Panc1 (cell line): ENCODE measurements around the gene NFATC4. TPM values are rescaled to one million over a fixed set of nuclear protein-coding genes. Genes with fewer than 3 reads are reported as not detected.

Experiments used
- ATAC-seq: fragments of 200-7000 bp; cut with Tn5 transposase; 2 replicates; pipeline ENCODE4 v1.9.1; 2020; ENCODE audit warnings: mild to moderate bottlenecking, moderate library complexity
- BruUV-seq: library from RNA; stranded (reverse); fragments of 400-500 nt; replicated peaks from 2 replicates; lab custom pipeline; 2021; lab: Mats Ljungman, UMichigan
- CTCF ChIA-PET: fragments of 300-600 bp; sonication (Branson Sonifier 250); formaldehyde crosslinking; loops from one replicate; lab custom pipeline; 2022; ENCODE audit warnings: antibody characterized with exemption; lab: Charles Lee
- POLR2A ChIA-PET: fragments of 300-600 bp; sonication (Branson Sonifier 250); formaldehyde crosslinking; loops from one replicate; lab custom pipeline; 2022; ENCODE audit warnings: antibody characterized with exemption; lab: Charles Lee
- DNase-seq: peaks from one replicate; pipeline ENCODE4 v3.0.0-alpha.2; 2010; ENCODE audit warnings: low read depth, low spot score
- H3K27ac ChIP-seq: 2 replicates; pipeline ENCODE4 v1.5.1; 2011; ENCODE audit warnings: mild to moderate bottlenecking, low read length, inconsistent platforms
- H3K27me3 ChIP-seq: fragments of 200-500 bp; sonication (Bioruptor generic); 2 replicates; pipeline ENCODE4 v1.6.0; 2014; ENCODE audit warnings: low read length, inconsistent platforms; ENCODE audit not compliant: control insufficient read depth, insufficient read depth
- H3K36me3 ChIP-seq: fragments of 200-500 bp; sonication (Bioruptor generic); 2 replicates; pipeline ENCODE4 v1.5.1; 2014; ENCODE audit warnings: inconsistent platforms, mild to moderate bottlenecking, low read length, moderate library complexity; ENCODE audit not compliant: control insufficient read depth, insufficient read depth
- H3K4me1 ChIP-seq: 2 replicates; pipeline ENCODE4 v1.5.1; 2011; ENCODE audit warnings: inconsistent platforms, mild to moderate bottlenecking, low read length, moderate library complexity; ENCODE audit not compliant: control insufficient read depth, insufficient read depth
- H3K4me3 ChIP-seq, 2 experiments: 2 replicates each; pipeline ENCODE4 v1.5.1; 2011 to 2012; ENCODE audit warnings: low read depth in 2 of 2, low read length in 2 of 2, mild to moderate bottlenecking in 2 of 2, inconsistent platforms in 1 of 2, moderate library complexity in 1 of 2
- H3K9me3 ChIP-seq: fragments of 200-500 bp; sonication (Bioruptor generic); 2 replicates; pipeline ENCODE4 v1.5.1; 2014; ENCODE audit warnings: low read depth, mild to moderate bottlenecking, inconsistent platforms, low read length, moderate library complexity; ENCODE audit not compliant: control insufficient read depth, insufficient read depth
- POLR2AphosphoS5 ChIP-seq: IDR thresholded peaks from 2 replicates; pipeline ENCODE4 v1.6.1; 2012; ENCODE audit warnings: mild to moderate bottlenecking, low read depth, low read length, moderate library complexity
- SIN3A ChIP-seq: IDR thresholded peaks from 2 replicates; pipeline ENCODE4 v1.6.1; 2012; ENCODE audit warnings: low read depth, mild to moderate bottlenecking, low read length, moderate library complexity, borderline replicate concordance; ENCODE audit not compliant: insufficient read depth
- TCF7L2 ChIP-seq: IDR thresholded peaks from 2 replicates; pipeline ENCODE4 v1.6.1; 2011; ENCODE audit warnings: mild to moderate bottlenecking, low read depth, low read length, inconsistent platforms
- in situ Hi-C: cut with HindIII; loops from 2 replicates; pipeline ENCODE4 v1.10.0; 2016; ENCODE audit warnings: low sequenced_read_pairs, low pct_unique_long_range_greater_than_20kb
- intact Hi-C: fragments of 100-400 bp; cut with micrococcal nuclease; formaldehyde crosslinking; loops from one replicate; pipeline ENCODE4 v1.10.0; 2022; ENCODE audit not compliant: unreplicated experiment
- total RNA-seq: library from RNA; stranded (reverse); gene quantifications from one replicate; pipeline ENCODE4 v1.2.1, GENCODE V29; 2021; ENCODE audit not compliant: unreplicated experiment
- TF ChIP-seq, protein P1 (sequence below), 2 experiments: IDR thresholded peaks; 2 replicates each; pipeline ENCODE4 v1.6.1; 2011 to 2012; ENCODE audit warnings: low read depth in 2 of 2, control low read depth in 1 of 2, low read length in 1 of 2, mild to moderate bottlenecking in 1 of 2, moderate library complexity in 1 of 2; ENCODE audit not compliant: insufficient read depth in 1 of 2
- TF ChIP-seq, protein P2 (sequence below): fragments of 450-650 bp; IDR thresholded peaks from 2 replicates; pipeline ENCODE4 v1.5.1; 2017; ENCODE audit warnings: mild to moderate bottlenecking

The NFATC4 gene
- total RNA-seq, 1 experiment from 2014 or later, result 0.36 TPM

DNA sequence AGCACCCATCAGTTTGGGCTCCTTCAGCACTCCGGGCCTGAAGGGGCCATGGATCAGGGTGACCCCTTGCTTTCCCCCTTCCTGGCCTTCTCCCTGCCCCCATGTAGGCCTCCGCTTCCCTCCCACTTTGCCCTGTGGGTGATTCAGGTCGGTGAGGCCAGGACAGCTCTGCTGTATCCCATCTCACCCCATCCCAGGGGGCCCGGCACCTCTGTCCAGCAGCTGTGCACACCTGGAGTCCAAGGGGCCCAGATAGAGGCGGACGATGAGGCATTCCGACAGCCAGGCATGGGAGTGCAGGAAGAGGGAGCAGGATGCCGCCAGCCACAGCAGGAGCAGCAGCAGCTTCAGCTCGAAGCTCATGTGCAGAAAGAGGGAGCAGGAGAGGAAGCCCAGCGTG is 45.3 kb upstream of the NFATC4 start:
- no peak overlapping the region for H3K4me3 ChIP-seq
- no peak for TF ChIP-seq SIN3A
- TF ChIP-seq POLR2AphosphoS5, result no peak
- TF ChIP-seq, protein P1, sequence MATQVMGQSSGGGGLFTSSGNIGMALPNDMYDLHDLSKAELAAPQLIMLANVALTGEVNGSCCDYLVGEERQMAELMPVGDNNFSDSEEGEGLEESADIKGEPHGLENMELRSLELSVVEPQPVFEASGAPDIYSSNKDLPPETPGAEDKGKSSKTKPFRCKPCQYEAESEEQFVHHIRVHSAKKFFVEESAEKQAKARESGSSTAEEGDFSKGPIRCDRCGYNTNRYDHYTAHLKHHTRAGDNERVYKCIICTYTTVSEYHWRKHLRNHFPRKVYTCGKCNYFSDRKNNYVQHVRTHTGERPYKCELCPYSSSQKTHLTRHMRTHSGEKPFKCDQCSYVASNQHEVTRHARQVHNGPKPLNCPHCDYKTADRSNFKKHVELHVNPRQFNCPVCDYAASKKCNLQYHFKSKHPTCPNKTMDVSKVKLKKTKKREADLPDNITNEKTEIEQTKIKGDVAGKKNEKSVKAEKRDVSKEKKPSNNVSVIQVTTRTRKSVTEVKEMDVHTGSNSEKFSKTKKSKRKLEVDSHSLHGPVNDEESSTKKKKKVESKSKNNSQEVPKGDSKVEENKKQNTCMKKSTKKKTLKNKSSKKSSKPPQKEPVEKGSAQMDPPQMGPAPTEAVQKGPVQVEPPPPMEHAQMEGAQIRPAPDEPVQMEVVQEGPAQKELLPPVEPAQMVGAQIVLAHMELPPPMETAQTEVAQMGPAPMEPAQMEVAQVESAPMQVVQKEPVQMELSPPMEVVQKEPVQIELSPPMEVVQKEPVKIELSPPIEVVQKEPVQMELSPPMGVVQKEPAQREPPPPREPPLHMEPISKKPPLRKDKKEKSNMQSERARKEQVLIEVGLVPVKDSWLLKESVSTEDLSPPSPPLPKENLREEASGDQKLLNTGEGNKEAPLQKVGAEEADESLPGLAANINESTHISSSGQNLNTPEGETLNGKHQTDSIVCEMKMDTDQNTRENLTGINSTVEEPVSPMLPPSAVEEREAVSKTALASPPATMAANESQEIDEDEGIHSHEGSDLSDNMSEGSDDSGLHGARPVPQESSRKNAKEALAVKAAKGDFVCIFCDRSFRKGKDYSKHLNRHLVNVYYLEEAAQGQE (IDR thresholded peaks at IDR 0.05; ENCODE audit: insufficient read depth in 1 of 2, low read depth in 2 of 2, low read length in 1 of 2), result no peak
- no peak for TF ChIP-seq TCF7L2
- TF ChIP-seq, protein P2, sequence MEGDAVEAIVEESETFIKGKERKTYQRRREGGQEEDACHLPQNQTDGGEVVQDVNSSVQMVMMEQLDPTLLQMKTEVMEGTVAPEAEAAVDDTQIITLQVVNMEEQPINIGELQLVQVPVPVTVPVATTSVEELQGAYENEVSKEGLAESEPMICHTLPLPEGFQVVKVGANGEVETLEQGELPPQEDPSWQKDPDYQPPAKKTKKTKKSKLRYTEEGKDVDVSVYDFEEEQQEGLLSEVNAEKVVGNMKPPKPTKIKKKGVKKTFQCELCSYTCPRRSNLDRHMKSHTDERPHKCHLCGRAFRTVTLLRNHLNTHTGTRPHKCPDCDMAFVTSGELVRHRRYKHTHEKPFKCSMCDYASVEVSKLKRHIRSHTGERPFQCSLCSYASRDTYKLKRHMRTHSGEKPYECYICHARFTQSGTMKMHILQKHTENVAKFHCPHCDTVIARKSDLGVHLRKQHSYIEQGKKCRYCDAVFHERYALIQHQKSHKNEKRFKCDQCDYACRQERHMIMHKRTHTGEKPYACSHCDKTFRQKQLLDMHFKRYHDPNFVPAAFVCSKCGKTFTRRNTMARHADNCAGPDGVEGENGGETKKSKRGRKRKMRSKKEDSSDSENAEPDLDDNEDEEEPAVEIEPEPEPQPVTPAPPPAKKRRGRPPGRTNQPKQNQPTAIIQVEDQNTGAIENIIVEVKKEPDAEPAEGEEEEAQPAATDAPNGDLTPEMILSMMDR, result no peak
- intact Hi-C loops (no loop called here), in situ Hi-C loops (no loop called here)
- DNase-seq, result no peak
- no peak overlapping the region for H3K27ac ChIP-seq
- no peaks in the 10 kb centered on the region for H3K36me3 ChIP-seq
- ATAC-seq, result no peak
- POLR2A ChIA-PET, result no interaction called here
- no peaks in the 10 kb centered on the region for H3K9me3 ChIP-seq
- CTCF ChIA-PET, result interaction anchor here (0.5 to 0.8 kb wide), 3 partner anchors 11 to 887 kb away, joined by 3 to 5 read pairs (median 3); partner anchors contain the start of gene MYH7
- no TSS peak for BruUV-seq
- no peaks in the 10 kb centered on the region for H3K27me3 ChIP-seq
- H3K4me1 ChIP-seq, result no peaks in the 10 kb centered on the region

DNA sequence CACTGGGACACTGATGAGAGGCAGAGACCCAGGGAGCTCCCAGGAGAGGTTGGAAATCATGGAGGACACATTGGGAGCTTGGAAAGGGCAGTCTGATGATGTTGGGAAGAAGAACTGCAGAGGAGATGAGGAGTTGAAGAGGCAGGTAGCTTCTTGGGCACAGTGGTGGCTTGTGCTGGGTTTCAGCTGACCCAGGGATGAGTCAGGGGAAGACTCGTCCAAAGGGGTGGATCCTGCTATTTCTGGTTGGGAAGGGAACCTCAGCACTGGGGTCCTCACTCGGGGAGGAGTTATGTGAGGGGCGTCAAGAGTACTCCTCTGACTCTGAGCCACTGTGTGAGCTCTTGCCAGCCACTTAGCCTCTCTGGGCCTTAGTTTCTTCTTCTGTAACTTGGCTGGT is 44.6 kb upstream of the NFATC4 start:
- Histone ChIP-seq H3K4me1 (no peaks in the 10 kb centered on the region), H3K27me3 (no peaks in the 10 kb centered on the region), H3K27ac (no peak overlapping the region), H3K36me3 (no peaks in the 10 kb centered on the region), H3K4me3 (no peak overlapping the region), H3K9me3 (no peaks in the 10 kb centered on the region)
- ChIA-PET POLR2A (no interaction called here), CTCF (interaction anchor here (0.5 kb wide), 1 partner anchor 82 kb away, joined by 3 read pairs; no protein-coding TSS in a partner anchor)
- intact Hi-C loops, result no loop called here
- DNase-seq, result no peak
- in situ Hi-C loops, result no loop called here
- TF ChIP-seq, protein P2, result no peak
- TF ChIP-seq SIN3A (no peak), TCF7L2 (no peak), POLR2AphosphoS5 (no peak)
- TF ChIP-seq, protein P1 (IDR thresholded peaks at IDR 0.05; ENCODE audit: insufficient read depth in 1 of 2, low read depth in 2 of 2, low read length in 1 of 2), result no peak
- no TSS peak for BruUV-seq
- no peak for ATAC-seq
